NB4 (cell line): ENCODE results near the gene IL1F10.

Experiments
- DNase-seq: peaks from one replicate; pipeline ENCODE4 v3.0.0; 2010; ENCODE audit warnings: low read depth
- H3K4me3 ChIP-seq: one replicate; pipeline ENCODE4 v1.5.1; 2011; ENCODE audit warnings: mild to moderate bottlenecking, low read depth, low read length, moderate library complexity
- CTCF ChIP-seq: IDR thresholded peaks from one replicate; pipeline ENCODE4 v1.5.1; 2012; ENCODE audit warnings: low read depth, low read length
- MYC ChIP-seq: IDR thresholded peaks from 2 replicates; pipeline ENCODE4 v1.6.1; 2011; ENCODE audit warnings: low read depth, low read length
- POLR2A ChIP-seq: IDR thresholded peaks from 2 replicates; pipeline ENCODE4 v1.6.1; 2011; ENCODE audit warnings: mild to moderate bottlenecking; ENCODE audit not compliant: insufficient read length; ENCODE audit errors: extremely low read depth
- TF ChIP-seq, protein P1 (sequence below): IDR thresholded peaks from 2 replicates; pipeline ENCODE4 v1.6.1; 2011; ENCODE audit warnings: low read depth, low read length

IL1F10 gene

GRCh38 chr2:113039158-113039557 lies 28.6 kb upstream of the IL1F10 start:
- TF ChIP-seq CTCF: no peak
- TF ChIP-seq MYC: no peak
- no peak for TF ChIP-seq POLR2A
- TF ChIP-seq, protein P1, sequence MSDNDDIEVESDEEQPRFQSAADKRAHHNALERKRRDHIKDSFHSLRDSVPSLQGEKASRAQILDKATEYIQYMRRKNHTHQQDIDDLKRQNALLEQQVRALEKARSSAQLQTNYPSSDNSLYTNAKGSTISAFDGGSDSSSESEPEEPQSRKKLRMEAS: no peak
- no peak for DNase-seq
- H3K4me3 ChIP-seq: no peak overlapping the region

DNA sequence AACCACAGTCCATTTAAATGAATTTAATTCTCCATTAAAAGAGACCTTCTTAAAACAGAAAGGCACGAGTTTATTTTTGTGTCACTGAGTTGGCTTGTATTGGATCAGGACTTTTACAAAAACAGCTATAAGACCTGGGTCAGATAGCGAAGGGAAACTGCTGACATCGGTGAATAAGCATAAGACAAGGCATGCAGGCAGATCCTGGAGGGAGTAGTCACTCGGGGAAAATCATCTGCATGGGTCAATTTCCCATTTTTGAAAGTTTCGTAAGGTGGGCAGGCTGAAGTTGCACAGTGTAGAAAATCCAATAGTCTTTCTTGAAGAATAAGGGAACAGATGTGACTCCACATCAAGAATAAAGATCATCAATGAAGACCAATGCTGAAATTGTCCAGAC lies 28.1 kb upstream of the IL1F10 start:
- H3K4me3 ChIP-seq: no peak overlapping the region
- DNase-seq: no peak
- TF ChIP-seq POLR2A (no peak), CTCF (no peak), MYC (no peak)
- TF ChIP-seq, protein P1: no peak

GRCh38 chr2:113041871-113042270 lies 25.9 kb upstream of the IL1F10 start:
- H3K4me3 ChIP-seq: no peak overlapping the region
- peak; percentile 3 for TF ChIP-seq CTCF
- no peak for TF ChIP-seq POLR2A
- TF ChIP-seq, protein P1: no peak
- TF ChIP-seq MYC: no peak
- no peak for DNase-seq

- H3K4me3 ChIP-seq: no peak overlapping the region
- TF ChIP-seq, protein P1: no peak
- no peak for TF ChIP-seq POLR2A
- TF ChIP-seq MYC: no peak
- TF ChIP-seq CTCF: no peak
- no peak for DNase-seq
Observed at GRCh38 chr2:113046465-113046864, 21.3 kb upstream of the IL1F10 start.

- TF ChIP-seq, protein P1: no peak
- TF ChIP-seq POLR2A (no peak), MYC (no peak), CTCF (no peak)
- H3K4me3 ChIP-seq: no peak overlapping the region
- DNase-seq: no peak
Observed at GRCh38 chr2:113050921-113051895, 16.6 kb upstream of the IL1F10 start.
